Hepatocyte (in vitro differentiated cells): Measurements from ENCODE around the gene DOK6. TPM values are rescaled to one million over a fixed set of nuclear protein-coding genes. Genes with fewer than 3 reads are reported as not detected.

Experiments
- DNase-seq: peaks from one replicate; pipeline ENCODE4 v3.0.0-alpha.2; 2016; ENCODE audit warnings: low spot score
- H2AFZ ChIP-seq: fragments of 200-600 bp; sonication (generic); 2 replicates; pipeline ENCODE4 v1.6.0; 2016; ENCODE audit warnings: antibody characterized with exemption, mild to moderate bottlenecking
- H3K27ac ChIP-seq: fragments of 200-600 bp; sonication (generic); 2 replicates; pipeline ENCODE4 v1.5.1; 2016; ENCODE audit warnings: mild to moderate bottlenecking
- H3K27me3 ChIP-seq: fragments of 200-600 bp; sonication (generic); 2 replicates; pipeline ENCODE4 v1.6.1; 2016
- H3K36me3 ChIP-seq: fragments of 200-600 bp; sonication (generic); replicated peaks from 2 replicates; pipeline ENCODE4 v1.5.1; 2016; ENCODE audit warnings: low read depth; ENCODE audit not compliant: insufficient read depth
- H3K4me1 ChIP-seq: fragments of 200-600 bp; sonication (generic); 2 replicates; pipeline ENCODE4 v1.5.1; 2016; ENCODE audit warnings: mild to moderate bottlenecking, moderate library complexity; ENCODE audit not compliant: insufficient read depth
- H3K4me2 ChIP-seq: fragments of 200-600 bp; sonication (generic); 2 replicates; pipeline ENCODE4 v1.6.0; 2016
- H3K4me3 ChIP-seq: fragments of 200-600 bp; sonication (generic); 2 replicates; pipeline ENCODE4 v1.5.1; 2016; ENCODE audit warnings: mild to moderate bottlenecking
- H3K79me2 ChIP-seq: fragments of 200-600 bp; sonication (generic); 2 replicates; pipeline ENCODE4 v1.6.0; 2017; ENCODE audit warnings: mild to moderate bottlenecking
- H3K9me2 ChIP-seq: fragments of 200-600 bp; sonication (generic); replicated peaks from 2 replicates; pipeline ENCODE4 v1.6.0; 2017; ENCODE audit warnings: mild to moderate bottlenecking; ENCODE audit not compliant: insufficient read depth
- H3K9me3 ChIP-seq: fragments of 200-600 bp; sonication (generic); 2 replicates; pipeline ENCODE4 v1.5.1; 2016; ENCODE audit warnings: low read depth, mild to moderate bottlenecking
- H4K20me1 ChIP-seq: fragments of 200-600 bp; sonication (generic); 2 replicates; pipeline ENCODE4 v1.6.0; 2016; ENCODE audit warnings: mild to moderate bottlenecking; ENCODE audit not compliant: insufficient read depth, poor library complexity, severe bottlenecking
- CTCF ChIP-seq: fragments of 200-600 bp; sonication (generic); IDR thresholded peaks from 2 replicates; pipeline ENCODE4 v1.5.1; 2016; ENCODE audit warnings: antibody characterized with exemption, mild to moderate bottlenecking; ENCODE audit not compliant: poor library complexity
- EZH2 ChIP-seq: fragments of 200-600 bp; sonication (generic); IDR thresholded peaks from 2 replicates; pipeline ENCODE4 v1.6.1; 2016; ENCODE audit warnings: antibody characterized with exemption, mild to moderate bottlenecking, borderline replicate concordance
- EZH2phosphoT487 ChIP-seq: fragments of 200-600 bp; sonication (generic); IDR thresholded peaks from one replicate; pipeline ENCODE4 v1.6.1; 2018; ENCODE audit warnings: antibody characterized with exemption, mild to moderate bottlenecking, low read depth, moderate library complexity; ENCODE audit not compliant: unreplicated experiment, severe bottlenecking
- WGBS: methylation state at CpG from one replicate; pipeline ENCODE4 v1.1.6; 2016; ENCODE audit warnings: low lambda C conversion rate; ENCODE audit errors: missing lambda C conversion rate; 5-methylcytosine and 5-hydroxymethylcytosine counted together
- polyA plus RNA-seq: library from polyadenylated mRNA; unstranded; fragments of >200 nt; fragmentation: Nextera tagmentation; extraction: Ambion mirVana; gene quantifications from 2 replicates; pipeline ENCODE4 v1.2.1, GENCODE V29; 2016
- total RNA-seq: library from RNA; depleted of rRNA; stranded (reverse); fragments of >200 nt; gene quantifications from 2 replicates; pipeline ENCODE4 v1.2.3, GENCODE V29; 2014

Gene DOK6
- total and polyA plus RNA-seq, 2 experiments from 2014 or later: 2.6 to 4.0 TPM

GRCh38 chr18:69790649-69791048 lies 390.0 kb downstream of the DOK6 start:
- Histone ChIP-seq H3K9me3 (no peaks in the 10 kb centered on the region), H2AFZ (no peak overlapping the region), H3K36me3 (no peaks in the 10 kb centered on the region), H3K27me3 (no peaks in the 10 kb centered on the region), H3K27ac (no peak overlapping the region), H4K20me1 (no peaks in the 10 kb centered on the region), H3K4me1 (no peaks in the 10 kb centered on the region), H3K9me2 (no peaks in the 10 kb centered on the region), H3K4me3 (no peak overlapping the region), H3K4me2 (no peak overlapping the region), H3K79me2 (no peaks in the 10 kb centered on the region)
- no peak for TF ChIP-seq EZH2
- no peak for TF ChIP-seq CTCF
- no peak for TF ChIP-seq EZH2phosphoT487
- DNase-seq: no peak

- Histone ChIP-seq H3K9me3 (no peaks in the 10 kb centered on the region), H3K36me3 (no peaks in the 10 kb centered on the region), H3K79me2 (no peaks in the 10 kb centered on the region), H3K4me2 (no peak overlapping the region), H3K27me3 (no peaks in the 10 kb centered on the region), H3K27ac (no peak overlapping the region), H3K9me2 (no peaks in the 10 kb centered on the region), H3K4me3 (no peak overlapping the region), H2AFZ (no peak overlapping the region), H4K20me1 (no peaks in the 10 kb centered on the region), H3K4me1 (no peaks in the 10 kb centered on the region)
- peak; percentile 3 for DNase-seq
- WGBS: 55% methylated on average over 5 of the region's 5 CpGs
- TF ChIP-seq EZH2phosphoT487: no peak
- no peak for TF ChIP-seq CTCF
- no peak for TF ChIP-seq EZH2
These were observed 395.1 kb downstream of the DOK6 start for GRCh38 chr18:69795791-69796190.

- no peaks in the 10 kb centered on the region for H3K27me3 ChIP-seq
- H3K4me1 ChIP-seq: no peaks in the 10 kb centered on the region
- 72% methylated on average over 5 of the region's 5 CpGs for WGBS
- H3K4me2 ChIP-seq: no peak overlapping the region
- TF ChIP-seq EZH2 (no peak), CTCF (no peak), EZH2phosphoT487 (no peak)
- H3K4me3 ChIP-seq: no peak overlapping the region
- H3K9me2 ChIP-seq: no peaks in the 10 kb centered on the region
- no peaks in the 10 kb centered on the region for H3K36me3 ChIP-seq
- H3K79me2 ChIP-seq: no peaks in the 10 kb centered on the region
- no peak overlapping the region for H2AFZ ChIP-seq
- DNase-seq: no peak
- H3K27ac ChIP-seq: no peak overlapping the region
- no peaks in the 10 kb centered on the region for H4K20me1 ChIP-seq
- H3K9me3 ChIP-seq: no peaks in the 10 kb centered on the region
These were observed 404.3 kb downstream of the DOK6 start for GRCh38 chr18:69804776-69805501.

- H3K4me2 ChIP-seq: no peak overlapping the region
- no peak for DNase-seq
- no peak overlapping the region for H2AFZ ChIP-seq
- TF ChIP-seq EZH2phosphoT487 (no peak), EZH2 (no peak), CTCF (no peak)
- H3K27ac ChIP-seq: no peak overlapping the region
- H4K20me1 ChIP-seq: no peaks in the 10 kb centered on the region
- H3K36me3 ChIP-seq: no peaks in the 10 kb centered on the region
- no peaks in the 10 kb centered on the region for H3K9me2 ChIP-seq
- 81% methylated on average over 2 of the region's 2 CpGs for WGBS
- no peaks in the 10 kb centered on the region for H3K79me2 ChIP-seq
- H3K4me3 ChIP-seq: no peak overlapping the region
- H3K4me1 ChIP-seq: no peaks in the 10 kb centered on the region
- no peaks in the 10 kb centered on the region for H3K27me3 ChIP-seq
- no peaks in the 10 kb centered on the region for H3K9me3 ChIP-seq
These were observed 407.7 kb downstream of the DOK6 start for GRCh38 chr18:69808399-69808798.
